Right lobe of liver (tissue), 4 donors: ENCODE measurements around the gene UGT1A8.

Experiments used
- CTCF ChIP-seq, 4 donors: fragments of 200-600 bp in 3 of 4; fragments of 450-650 bp in 1 of 4; IDR thresholded peaks; one replicate each; pipeline versions ENCODE4 v1.5.1 to v1.8.0; 2016 to 2022; ENCODE audit warnings: antibody characterized with exemption in 4 of 4, mild to moderate bottlenecking in 2 of 4
- POLR2A ChIP-seq: fragments of 450-650 bp; IDR thresholded peaks from one replicate; pipeline ENCODE4 v1.6.1; 2017; ENCODE audit warnings: antibody characterized with exemption, mild to moderate bottlenecking
- donor health status: DM: no; HTN: no; CAD: no.
- donor health status: DM: no; HTN: no; CAD: no.
- donor health status: DM: no; HTN: yes; CAD: no.

GRCh38 chr2:233698740-233699139 lies 81.3 kb downstream of the UGT1A8 start:
- TF ChIP-seq CTCF (IDR thresholded peaks at IDR 0.05) (no peak), POLR2A (no peak)
